ENCODE results near the gene SEMA6B. TPM values are rescaled to one million over a fixed set of nuclear protein-coding genes. Genes with fewer than 3 reads are reported as not detected.

Gene SEMA6B
- polyA plus RNA-seq: 1 to 10 TPM; 1.1 to 2.0 TPM

- no peaks in the 10 kb centered on the region for H3K27me3 ChIP-seq (ENCODE audit: control insufficient read depth in 1 of 2, insufficient read depth in 2 of 2, low read length in 2 of 2)
- H3K36me3 ChIP-seq (ENCODE audit: control insufficient read depth in 2 of 2, insufficient read depth in 2 of 2, low read length in 1 of 2): no peaks in the 10 kb centered on the region
- peak within 1 kb of the TSS; percentile 34 to 46 for H3K27ac ChIP-seq (ENCODE audit: low read depth in 2 of 2, low read length in 1 of 2)
- H3K4me1 ChIP-seq (ENCODE audit: control insufficient read depth in 2 of 2, insufficient read depth in 2 of 2, low read length in 1 of 2): peaks cover 3 to 4% of the 10 kb centered on the region in 2 donors
- H3K9me3 ChIP-seq (ENCODE audit: control insufficient read depth in 2 of 2, insufficient read depth in 1 of 2, low read depth in 1 of 2, low read length in 1 of 2): no peaks in the 10 kb centered on the region
- 62 to 77% methylated on average over 13 of the region's 13 CpGs for WGBS, 2 donors
- H3K4me3 ChIP-seq (ENCODE audit: low read depth in 1 of 2, low read length in 2 of 2): peak within 1 kb of the TSS in 1 of 2 donors; percentile 27
These were observed at the start of gene SEMA6B for GRCh38 chr19:4559569-4559968. Gene SEMA6B, minus strand, starts transcription at chr19:4559684. Its CDS starts 1,227 bp downstream, at chr19:4558457.

- no peaks in the 10 kb centered on the region for H3K36me3 ChIP-seq (ENCODE audit: control insufficient read depth in 2 of 2, insufficient read depth in 2 of 2, low read length in 1 of 2)
- H3K9me3 ChIP-seq (ENCODE audit: control insufficient read depth in 2 of 2, insufficient read depth in 1 of 2, low read depth in 1 of 2, low read length in 1 of 2): no peaks in the 10 kb centered on the region
- WGBS, 2 donors: 14 to 15% methylated on average over 34 to 35 of the region's 35 CpGs
- H3K4me3 ChIP-seq (ENCODE audit: low read depth in 1 of 2, low read length in 2 of 2): no peak overlapping the region
- H3K27ac ChIP-seq (ENCODE audit: low read depth in 2 of 2, low read length in 1 of 2): no peak overlapping the region
- no peaks in the 10 kb centered on the region for H3K27me3 ChIP-seq (ENCODE audit: control insufficient read depth in 1 of 2, insufficient read depth in 2 of 2, low read length in 2 of 2)
- no peaks in the 10 kb centered on the region for H3K4me1 ChIP-seq (ENCODE audit: control insufficient read depth in 2 of 2, insufficient read depth in 2 of 2, low read length in 1 of 2)
These were observed 47.6 kb upstream of the SEMA6B start for GRCh38 chr19:4606921-4607678.

DNA sequence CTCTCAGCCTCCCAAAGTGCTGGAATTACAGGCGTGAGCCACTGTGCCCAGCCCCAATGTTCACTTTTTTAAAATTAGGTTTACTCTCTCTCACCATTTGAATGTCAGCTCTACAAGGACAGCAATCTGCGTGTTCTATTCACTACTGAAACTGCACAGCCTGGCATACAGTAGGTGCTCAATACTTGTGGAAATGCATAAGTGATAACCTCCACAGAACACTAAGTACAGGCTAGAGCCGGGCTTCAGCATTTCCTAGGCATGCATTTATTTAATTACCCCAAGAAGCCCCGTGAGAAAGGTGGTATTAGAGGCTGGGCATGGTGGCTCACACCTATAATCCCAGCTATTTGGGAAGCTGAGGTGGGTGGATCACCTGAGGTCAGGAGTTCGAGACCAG, 46.7 kb upstream of the SEMA6B start:
- WGBS, 2 donors: 74 to 75% methylated on average over 5 of the region's 5 CpGs
- H3K9me3 ChIP-seq (ENCODE audit: control insufficient read depth in 2 of 2, insufficient read depth in 1 of 2, low read depth in 1 of 2, low read length in 1 of 2): no peaks in the 10 kb centered on the region
- no peaks in the 10 kb centered on the region for H3K4me1 ChIP-seq (ENCODE audit: control insufficient read depth in 2 of 2, insufficient read depth in 2 of 2, low read length in 1 of 2)
- no peaks in the 10 kb centered on the region for H3K36me3 ChIP-seq (ENCODE audit: control insufficient read depth in 2 of 2, insufficient read depth in 2 of 2, low read length in 1 of 2)
- no peak overlapping the region for H3K27ac ChIP-seq (ENCODE audit: low read depth in 2 of 2, low read length in 1 of 2)
- no peaks in the 10 kb centered on the region for H3K27me3 ChIP-seq (ENCODE audit: control insufficient read depth in 1 of 2, insufficient read depth in 2 of 2, low read length in 2 of 2)
- no peak overlapping the region for H3K4me3 ChIP-seq (ENCODE audit: low read depth in 1 of 2, low read length in 2 of 2)

DNA sequence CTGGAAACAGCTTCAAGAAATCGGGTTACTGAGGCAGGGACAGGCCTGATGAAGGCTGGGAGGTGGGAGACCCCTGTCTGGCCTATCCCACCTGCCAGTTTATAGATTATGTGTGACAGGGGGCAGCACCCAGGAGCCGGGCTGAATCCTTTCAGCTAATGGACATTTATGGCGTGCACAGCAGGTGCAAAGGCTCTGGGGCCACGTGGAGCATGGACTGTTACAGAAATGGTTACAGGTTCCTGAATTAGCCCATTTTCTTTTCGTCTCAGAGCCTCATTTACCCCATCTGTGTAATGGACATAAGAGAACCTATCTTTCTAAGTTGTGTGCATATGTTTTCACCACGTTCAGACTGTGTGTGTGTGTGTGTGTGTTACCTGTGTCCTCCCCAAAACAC, 45.4 kb upstream of the SEMA6B start:
- Histone ChIP-seq H3K36me3 (ENCODE audit: control insufficient read depth in 2 of 2, insufficient read depth in 2 of 2, low read length in 1 of 2) (no peaks in the 10 kb centered on the region), H3K4me1 (ENCODE audit: control insufficient read depth in 2 of 2, insufficient read depth in 2 of 2, low read length in 1 of 2) (no peaks in the 10 kb centered on the region), H3K27ac (ENCODE audit: low read depth in 2 of 2, low read length in 1 of 2) (no peak overlapping the region), H3K27me3 (ENCODE audit: control insufficient read depth in 1 of 2, insufficient read depth in 2 of 2, low read length in 2 of 2) (no peaks in the 10 kb centered on the region), H3K4me3 (ENCODE audit: low read depth in 1 of 2, low read length in 2 of 2) (no peak overlapping the region), H3K9me3 (ENCODE audit: control insufficient read depth in 2 of 2, insufficient read depth in 1 of 2, low read depth in 1 of 2, low read length in 1 of 2) (no peaks in the 10 kb centered on the region)
- 68 to 77% methylated on average over 6 of the region's 6 CpGs for WGBS, 2 donors

DNA sequence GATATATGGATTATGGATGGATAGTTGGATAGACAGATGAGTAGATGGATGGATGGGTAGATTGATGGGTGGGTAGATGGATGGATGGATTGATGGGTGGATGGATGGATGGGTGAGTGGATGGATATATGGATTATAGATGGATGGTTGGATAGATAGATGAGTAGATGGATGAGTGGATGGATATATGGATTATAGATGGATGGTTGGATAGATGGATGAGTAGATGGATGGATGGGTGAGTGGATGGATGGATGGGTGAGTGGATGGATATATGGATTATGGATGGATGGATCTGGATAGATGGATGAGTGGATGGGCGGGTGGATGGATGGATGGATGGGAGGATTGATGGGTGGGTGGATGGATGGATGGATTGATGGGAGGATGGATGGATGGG, 43.4 kb upstream of the SEMA6B start:
- H3K4me1 ChIP-seq (ENCODE audit: control insufficient read depth in 2 of 2, insufficient read depth in 2 of 2, low read length in 1 of 2): peaks cover 0 to 3% of the 10 kb centered on the region in 2 donors
- H3K27ac ChIP-seq (ENCODE audit: low read depth in 2 of 2, low read length in 1 of 2): no peak overlapping the region
- no peaks in the 10 kb centered on the region for H3K9me3 ChIP-seq (ENCODE audit: control insufficient read depth in 2 of 2, insufficient read depth in 1 of 2, low read depth in 1 of 2, low read length in 1 of 2)
- H3K27me3 ChIP-seq (ENCODE audit: control insufficient read depth in 1 of 2, insufficient read depth in 2 of 2, low read length in 2 of 2): peaks cover 0 to 3% of the 10 kb centered on the region in 2 donors
- WGBS, 2 donors: 84 to 96% methylated on average over 1 of the region's 1 CpG
- H3K36me3 ChIP-seq (ENCODE audit: control insufficient read depth in 2 of 2, insufficient read depth in 2 of 2, low read length in 1 of 2): no peaks in the 10 kb centered on the region
- H3K4me3 ChIP-seq (ENCODE audit: low read depth in 1 of 2, low read length in 2 of 2): no peak overlapping the region

- Histone ChIP-seq H3K4me3 (ENCODE audit: low read depth in 1 of 2, low read length in 2 of 2) (no peak overlapping the region), H3K27ac (ENCODE audit: low read depth in 2 of 2, low read length in 1 of 2) (no peak overlapping the region), H3K36me3 (ENCODE audit: control insufficient read depth in 2 of 2, insufficient read depth in 2 of 2, low read length in 1 of 2) (no peaks in the 10 kb centered on the region), H3K9me3 (ENCODE audit: control insufficient read depth in 2 of 2, insufficient read depth in 1 of 2, low read depth in 1 of 2, low read length in 1 of 2) (no peaks in the 10 kb centered on the region), H3K27me3 (ENCODE audit: control insufficient read depth in 1 of 2, insufficient read depth in 2 of 2, low read length in 2 of 2) (peaks cover 0 to 3% of the 10 kb centered on the region in 2 donors), H3K4me1 (ENCODE audit: control insufficient read depth in 2 of 2, insufficient read depth in 2 of 2, low read length in 1 of 2) (peaks cover 0 to 5% of the 10 kb centered on the region in 2 donors)
- 90% methylated on average over 5 of the region's 5 CpGs for WGBS, 2 donors
These were observed 42.8 kb upstream of the SEMA6B start for GRCh38 chr19:4602173-4602788.

DNA sequence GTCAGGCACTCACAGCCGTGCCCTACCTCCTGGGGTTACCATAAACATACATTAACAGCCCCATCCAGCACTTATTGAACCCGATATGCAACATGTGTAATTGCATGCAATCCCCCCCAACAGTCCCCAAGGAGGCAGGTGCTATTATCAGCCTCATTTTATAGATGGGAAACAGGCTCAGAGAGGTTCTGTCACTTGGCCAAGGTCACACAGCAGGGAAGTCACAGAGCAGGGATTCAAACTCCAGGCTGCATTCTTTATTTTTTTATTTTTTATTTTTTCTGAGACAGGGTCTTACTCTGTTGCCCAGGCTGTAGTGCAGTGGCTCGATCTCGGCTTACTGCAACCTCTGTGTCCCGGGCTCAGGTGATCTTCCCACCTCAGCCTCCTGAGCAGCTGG, 41.4 kb upstream of the SEMA6B start:
- WGBS, 2 donors: 73 to 74% methylated on average over 5 of the region's 5 CpGs

GRCh38 chr19:4600082-4600481, 40.6 kb upstream of the SEMA6B start:
- Histone ChIP-seq H3K36me3 (ENCODE audit: control insufficient read depth in 2 of 2, insufficient read depth in 2 of 2, low read length in 1 of 2) (no peaks in the 10 kb centered on the region), H3K27ac (ENCODE audit: low read depth in 2 of 2, low read length in 1 of 2) (no peak overlapping the region), H3K9me3 (ENCODE audit: control insufficient read depth in 2 of 2, insufficient read depth in 1 of 2, low read depth in 1 of 2, low read length in 1 of 2) (no peaks in the 10 kb centered on the region), H3K4me3 (ENCODE audit: low read depth in 1 of 2, low read length in 2 of 2) (no peak overlapping the region), H3K4me1 (ENCODE audit: control insufficient read depth in 2 of 2, insufficient read depth in 2 of 2, low read length in 1 of 2) (peaks cover 0 to 7% of the 10 kb centered on the region in 2 donors), H3K27me3 (ENCODE audit: control insufficient read depth in 1 of 2, insufficient read depth in 2 of 2, low read length in 2 of 2) (peaks cover 0 to 3% of the 10 kb centered on the region in 2 donors)
- WGBS, 2 donors: 85 to 92% methylated on average over 10 of the region's 10 CpGs

More for the DNA sequence above, 41.4 kb upstream of the SEMA6B start:
- H3K9me3 ChIP-seq (ENCODE audit: control insufficient read depth in 2 of 2, insufficient read depth in 1 of 2, low read depth in 1 of 2, low read length in 1 of 2): no peaks in the 10 kb centered on the region
- H3K27ac ChIP-seq (ENCODE audit: low read depth in 2 of 2, low read length in 1 of 2): no peak overlapping the region
- peaks cover 0 to 3% of the 10 kb centered on the region in 2 donors for H3K27me3 ChIP-seq (ENCODE audit: control insufficient read depth in 1 of 2, insufficient read depth in 2 of 2, low read length in 2 of 2)
- H3K4me1 ChIP-seq (ENCODE audit: control insufficient read depth in 2 of 2, insufficient read depth in 2 of 2, low read length in 1 of 2): peaks cover 0 to 7% of the 10 kb centered on the region in 2 donors
- no peaks in the 10 kb centered on the region for H3K36me3 ChIP-seq (ENCODE audit: control insufficient read depth in 2 of 2, insufficient read depth in 2 of 2, low read length in 1 of 2)
- H3K4me3 ChIP-seq (ENCODE audit: low read depth in 1 of 2, low read length in 2 of 2): no peak overlapping the region

- Histone ChIP-seq H3K27ac (ENCODE audit: low read depth in 2 of 2, low read length in 1 of 2) (no peak overlapping the region), H3K4me1 (ENCODE audit: control insufficient read depth in 2 of 2, insufficient read depth in 2 of 2, low read length in 1 of 2) (peaks cover 0 to 7% of the 10 kb centered on the region in 2 donors), H3K27me3 (ENCODE audit: control insufficient read depth in 1 of 2, insufficient read depth in 2 of 2, low read length in 2 of 2) (peaks cover 0 to 3% of the 10 kb centered on the region in 2 donors), H3K9me3 (ENCODE audit: control insufficient read depth in 2 of 2, insufficient read depth in 1 of 2, low read depth in 1 of 2, low read length in 1 of 2) (no peaks in the 10 kb centered on the region), H3K4me3 (ENCODE audit: low read depth in 1 of 2, low read length in 2 of 2) (no peak overlapping the region), H3K36me3 (ENCODE audit: control insufficient read depth in 2 of 2, insufficient read depth in 2 of 2, low read length in 1 of 2) (no peaks in the 10 kb centered on the region)
- WGBS, 2 donors: 6 to 7% methylated on average over 17 of the region's 17 CpGs
These were observed 39.2 kb upstream of the SEMA6B start for GRCh38 chr19:4598712-4599111.

Data from esophagus (tissue), 2 donors.